ENCODE results near the gene TMEM131.

Gene TMEM131

GRCh38 chr2:97991081-97991856 is 4.5 kb downstream of the TMEM131 start:
- no peak for ATAC-seq (ENCODE audit: low read depth)
- H3K9me3 Mint-ChIP-seq, result peaks cover 4% of the 10 kb centered on the region
- no peaks in the 10 kb centered on the region for H3K27me3 Mint-ChIP-seq
- H3K36me3 Mint-ChIP-seq, result peaks cover 15% of the 10 kb centered on the region
- peak overlapping the region; percentile 72 for H3K27ac Mint-ChIP-seq
- H3K4me1 Mint-ChIP-seq, result peaks cover 57% of the 10 kb centered on the region
- DNase-seq (ENCODE audit: low spot score in 2 of 2), result no peak
- peak overlapping the region; percentile 81 for H3K4me3 Mint-ChIP-seq

DNA sequence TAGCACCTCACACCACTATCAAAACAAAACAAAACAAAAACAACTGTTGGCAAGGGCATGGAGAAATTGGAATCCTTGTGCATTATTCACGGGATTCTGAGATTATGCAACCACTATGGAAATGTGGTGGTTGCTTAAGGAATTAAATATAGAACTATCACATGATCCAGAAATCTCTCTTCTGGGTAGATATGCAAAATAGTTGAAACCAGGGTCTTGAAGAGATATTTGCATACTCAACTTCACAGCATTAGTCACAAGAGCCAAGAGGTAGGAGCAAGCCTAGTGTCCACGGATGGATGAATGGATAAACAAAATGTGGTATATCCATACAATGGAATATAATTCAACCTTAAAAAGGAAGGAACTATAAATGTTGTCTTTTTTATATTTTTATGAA is 7.0 kb downstream of the TMEM131 start:
- H3K4me1 Mint-ChIP-seq, result peaks cover 59% of the 10 kb centered on the region
- DNase-seq (ENCODE audit: low spot score in 2 of 2), result no peak
- H3K9me3 Mint-ChIP-seq, result peaks cover 4% of the 10 kb centered on the region
- H3K36me3 Mint-ChIP-seq, result peaks cover 19% of the 10 kb centered on the region
- peak overlapping the region; percentile 83 for H3K27ac Mint-ChIP-seq
- H3K27me3 Mint-ChIP-seq, result no peaks in the 10 kb centered on the region
- ATAC-seq (ENCODE audit: low read depth), result peak; percentile 77
- H3K4me3 Mint-ChIP-seq, result peak overlapping the region; percentile 27

GRCh38 chr2:97985998-97986397 is 9.8 kb downstream of the TMEM131 start:
- H3K4me1 Mint-ChIP-seq, result peaks cover 61% of the 10 kb centered on the region
- no peak for ATAC-seq (ENCODE audit: low read depth)
- H3K27me3 Mint-ChIP-seq, result no peaks in the 10 kb centered on the region
- DNase-seq (ENCODE audit: low spot score in 2 of 2), result no peak
- peaks cover 2% of the 10 kb centered on the region for H3K9me3 Mint-ChIP-seq
- no peak overlapping the region for H3K4me3 Mint-ChIP-seq
- no peak overlapping the region for H3K27ac Mint-ChIP-seq
- H3K36me3 Mint-ChIP-seq, result peaks cover 28% of the 10 kb centered on the region

DNA sequence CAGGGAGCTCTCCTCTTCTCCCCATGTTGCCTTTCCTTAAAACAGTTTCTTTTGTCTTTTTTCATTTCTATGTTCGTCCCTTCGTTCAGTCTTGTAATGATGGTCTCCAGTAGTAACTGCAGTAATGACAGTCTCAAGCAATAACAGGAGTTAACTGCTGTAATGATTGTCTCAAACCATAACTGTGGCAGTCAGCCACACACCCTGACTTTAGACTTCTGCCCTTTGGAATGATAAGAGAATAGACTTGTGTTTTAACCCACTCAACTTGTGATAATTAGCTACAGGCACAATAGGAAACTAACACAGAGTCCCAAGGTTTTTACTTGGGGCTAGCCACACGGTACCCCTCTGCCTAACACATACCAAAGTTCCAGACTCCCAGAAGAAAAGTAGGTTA is 12.1 kb downstream of the TMEM131 start:
- Mint-ChIP-seq H3K27me3 (no peaks in the 10 kb centered on the region), H3K9me3 (peaks cover 4% of the 10 kb centered on the region), H3K27ac (peak overlapping the region; percentile 48), H3K4me1 (peaks cover 56% of the 10 kb centered on the region), H3K4me3 (no peak overlapping the region), H3K36me3 (peaks cover 32% of the 10 kb centered on the region)
- ATAC-seq (ENCODE audit: low read depth) (no peak), DNase-seq (ENCODE audit: low spot score in 2 of 2) (no peak)

DNA sequence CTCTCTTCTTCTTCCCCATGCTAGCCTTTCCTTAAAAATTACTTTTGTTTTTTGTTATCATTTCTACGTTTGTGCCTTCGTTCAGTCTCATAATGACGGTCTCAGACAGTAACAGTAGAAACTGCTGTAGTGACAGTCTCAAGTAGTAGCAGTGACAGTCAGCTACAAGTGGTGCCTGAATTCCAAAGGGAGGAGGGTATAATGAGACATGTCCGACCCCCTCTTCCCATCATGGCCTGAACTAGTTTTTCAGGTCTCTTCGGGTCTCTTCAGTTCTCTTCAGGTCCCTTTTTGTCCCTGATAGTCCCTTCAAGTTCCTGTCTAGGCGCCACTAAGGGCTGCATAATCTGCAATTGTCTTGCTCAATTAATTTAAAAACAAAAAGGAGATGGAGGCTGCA is 12.6 kb downstream of the TMEM131 start:
- Mint-ChIP-seq H3K4me1 (peaks cover 53% of the 10 kb centered on the region), H3K36me3 (peaks cover 30% of the 10 kb centered on the region), H3K27ac (no peak overlapping the region), H3K9me3 (peaks cover 4% of the 10 kb centered on the region), H3K4me3 (no peak overlapping the region), H3K27me3 (no peaks in the 10 kb centered on the region)
- no peak for DNase-seq (ENCODE audit: low spot score in 2 of 2)
- ATAC-seq (ENCODE audit: low read depth), result no peak

- Mint-ChIP-seq H3K36me3 (peaks cover 28% of the 10 kb centered on the region), H3K4me3 (no peak overlapping the region), H3K27ac (no peak overlapping the region), H3K9me3 (peaks cover 4% of the 10 kb centered on the region), H3K4me1 (peaks cover 51% of the 10 kb centered on the region), H3K27me3 (no peaks in the 10 kb centered on the region)
- ATAC-seq (ENCODE audit: low read depth), result no peak
- no peak for DNase-seq (ENCODE audit: low spot score in 2 of 2)
These were observed 13.1 kb downstream of the TMEM131 start for GRCh38 chr2:97982621-97983020.

DNA sequence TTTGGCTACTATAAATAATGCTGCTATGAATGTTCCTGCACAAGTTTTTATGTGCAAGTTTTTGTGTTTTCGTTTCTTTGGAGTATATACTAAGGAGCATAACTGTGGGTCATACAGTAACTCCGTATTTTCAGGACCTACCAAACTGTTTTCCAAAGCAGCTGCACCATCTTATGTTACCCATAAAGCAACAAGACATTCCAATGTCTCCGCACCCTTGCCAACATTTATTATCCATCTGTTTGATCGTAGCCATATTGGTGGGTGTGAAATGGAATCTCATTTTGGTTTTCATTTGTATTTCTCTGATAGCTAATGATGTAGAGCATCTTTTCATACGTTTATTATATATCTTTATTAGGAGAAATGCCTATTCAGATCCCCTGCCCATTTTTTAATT is 13.8 kb downstream of the TMEM131 start:
- ATAC-seq (ENCODE audit: low read depth) (no peak), DNase-seq (ENCODE audit: low spot score in 2 of 2) (no peak)
- Mint-ChIP-seq H3K4me3 (no peak overlapping the region), H3K27ac (no peak overlapping the region), H3K27me3 (no peaks in the 10 kb centered on the region), H3K4me1 (peaks cover 52% of the 10 kb centered on the region), H3K9me3 (peaks cover 4% of the 10 kb centered on the region), H3K36me3 (peaks cover 28% of the 10 kb centered on the region)

DNA sequence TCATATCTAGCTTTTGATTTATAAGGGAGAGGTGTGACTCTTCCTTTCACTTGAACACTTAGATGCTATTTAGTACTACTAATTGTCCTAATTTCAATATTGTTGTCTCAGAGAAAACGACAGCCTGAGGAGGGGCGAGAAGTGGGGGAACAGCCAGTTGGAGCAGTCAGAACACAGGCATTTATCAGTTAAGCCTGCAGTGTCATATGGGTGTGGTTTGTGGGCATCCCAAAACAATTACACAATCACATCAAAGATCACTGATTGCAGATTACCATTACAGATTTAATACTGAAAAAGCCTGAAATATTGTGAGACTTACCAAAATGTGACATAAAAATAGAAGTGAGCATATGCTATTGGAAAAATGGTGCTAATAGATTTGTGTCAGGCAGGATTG is 15.8 kb downstream of the TMEM131 start:
- no peak overlapping the region for H3K4me3 Mint-ChIP-seq
- peaks cover 49% of the 10 kb centered on the region for H3K4me1 Mint-ChIP-seq
- DNase-seq (ENCODE audit: low spot score in 2 of 2) (no peak), ATAC-seq (ENCODE audit: low read depth) (no peak)
- no peaks in the 10 kb centered on the region for H3K27me3 Mint-ChIP-seq
- peaks cover 34% of the 10 kb centered on the region for H3K36me3 Mint-ChIP-seq
- peaks cover 7% of the 10 kb centered on the region for H3K9me3 Mint-ChIP-seq
- H3K27ac Mint-ChIP-seq, result no peak overlapping the region

- Mint-ChIP-seq H3K4me1 (peaks cover 43% of the 10 kb centered on the region), H3K4me3 (no peak overlapping the region), H3K27me3 (no peaks in the 10 kb centered on the region), H3K36me3 (peaks cover 34% of the 10 kb centered on the region), H3K27ac (no peak overlapping the region), H3K9me3 (peaks cover 14% of the 10 kb centered on the region)
- no peak for DNase-seq (ENCODE audit: low spot score in 2 of 2)
- no peak for ATAC-seq (ENCODE audit: low read depth)
These were observed 21.3 kb downstream of the TMEM131 start for GRCh38 chr2:97974471-97974870.

DNA sequence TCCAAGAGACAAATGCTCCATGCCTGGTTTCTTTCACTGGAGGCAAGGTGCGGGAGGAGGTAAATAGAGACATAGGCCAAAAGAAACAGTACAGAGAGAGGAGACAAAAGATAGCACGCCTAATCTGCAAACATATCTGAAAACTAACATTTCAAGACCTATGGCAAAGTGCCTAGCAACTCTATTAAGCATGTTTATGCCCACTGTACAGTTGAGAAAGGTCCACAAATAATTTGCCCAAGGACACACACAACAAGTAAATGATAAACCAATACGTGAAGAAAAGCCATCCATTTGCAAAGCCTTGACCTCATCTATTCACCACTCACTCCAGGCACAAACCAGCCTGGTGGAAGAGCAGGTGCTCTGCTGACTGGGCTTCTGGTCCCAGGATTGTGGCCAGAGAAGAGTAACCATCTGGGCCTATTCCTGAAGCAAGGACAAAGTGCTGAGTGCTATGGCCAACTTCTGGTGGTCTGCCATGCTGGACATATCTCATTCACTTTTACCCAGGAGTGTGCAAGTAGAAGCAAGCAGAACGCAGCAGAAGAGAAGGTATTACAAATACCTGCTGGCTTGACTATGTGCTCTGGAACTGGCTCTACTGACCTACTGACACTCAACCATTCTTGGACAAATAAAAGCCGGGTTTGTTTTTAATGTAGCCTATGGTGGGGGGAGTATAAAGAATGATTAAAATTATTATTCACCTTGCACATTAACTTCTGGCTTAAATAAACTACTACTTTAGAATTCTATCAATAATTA is 25.3 kb downstream of the TMEM131 start:
- Mint-ChIP-seq H3K4me3 (peak overlapping the region; percentile 46), H3K36me3 (peaks cover 24% of the 10 kb centered on the region), H3K27ac (peak overlapping the region; percentile 54), H3K4me1 (peaks cover 55% of the 10 kb centered on the region), H3K9me3 (peaks cover 13% of the 10 kb centered on the region), H3K27me3 (no peaks in the 10 kb centered on the region)
- no peak for ATAC-seq (ENCODE audit: low read depth)
- DNase-seq (ENCODE audit: low spot score in 2 of 2), result no peak

DNA sequence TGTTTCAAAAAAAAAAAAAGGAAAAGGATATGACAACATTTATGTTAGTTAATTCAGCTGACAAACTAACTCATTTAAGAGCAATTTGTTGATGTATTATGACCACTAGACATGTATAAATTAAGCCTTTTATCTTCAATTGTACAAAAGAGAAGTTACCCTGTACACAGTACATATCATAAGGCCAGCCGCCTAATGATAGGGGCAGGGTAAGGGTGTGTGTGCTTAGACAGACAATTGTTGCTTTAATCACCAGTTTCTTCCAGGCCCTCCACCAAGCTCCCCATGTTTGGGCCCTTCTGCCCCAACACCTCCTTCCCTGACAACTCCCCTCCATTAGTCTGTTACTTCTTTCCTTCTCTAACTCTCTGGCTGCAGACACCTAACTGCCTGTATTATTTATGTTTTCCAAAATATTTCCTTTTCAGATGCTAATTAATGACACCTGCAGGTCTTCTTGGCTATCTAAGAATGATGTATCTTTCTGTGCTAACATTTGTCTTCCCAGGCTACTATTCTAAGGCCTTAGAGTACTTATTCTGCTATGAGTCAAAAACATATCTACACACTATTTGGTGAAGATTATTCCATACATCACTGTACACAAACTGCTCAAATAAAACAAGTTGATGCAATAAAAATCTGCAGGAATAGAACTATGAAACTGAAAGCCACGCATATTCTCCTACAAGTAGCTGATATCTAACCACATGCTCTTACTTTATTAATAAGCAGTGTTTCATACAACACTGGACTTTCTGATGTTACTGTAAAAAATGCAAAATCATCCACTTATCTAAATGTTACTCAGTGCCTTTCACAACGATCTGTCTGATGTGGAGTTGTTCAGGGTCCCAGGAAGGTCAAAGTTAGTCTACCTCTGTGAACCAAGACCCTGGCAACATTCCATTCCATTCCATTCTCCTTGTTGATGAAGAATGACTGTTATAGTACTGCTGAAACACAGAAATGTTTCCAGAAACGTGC is 26.4 kb downstream of the TMEM131 start:
- Mint-ChIP-seq H3K27ac (peak overlapping the region; percentile 54), H3K4me3 (peak overlapping the region; percentile 6), H3K27me3 (no peaks in the 10 kb centered on the region), H3K4me1 (peaks cover 63% of the 10 kb centered on the region), H3K9me3 (peaks cover 6% of the 10 kb centered on the region), H3K36me3 (peaks cover 20% of the 10 kb centered on the region)
- DNase-seq (ENCODE audit: low spot score in 2 of 2) (no peak), ATAC-seq (ENCODE audit: low read depth) (no peak)

GRCh38 chr2:97967931-97968627 is 27.7 kb downstream of the TMEM131 start:
- DNase-seq (ENCODE audit: low spot score in 2 of 2), result no peak

GRCh38 chr2:97967216-97967592 is 28.5 kb downstream of the TMEM131 start:
- Mint-ChIP-seq H3K9me3 (peaks cover 2% of the 10 kb centered on the region), H3K36me3 (peaks cover 9% of the 10 kb centered on the region), H3K27ac (peak overlapping the region; percentile 84), H3K4me3 (peak overlapping the region; percentile 42), H3K4me1 (peaks cover 62% of the 10 kb centered on the region), H3K27me3 (no peaks in the 10 kb centered on the region)
- DNase-seq (ENCODE audit: low spot score in 2 of 2) (no peak), ATAC-seq (ENCODE audit: low read depth) (peak; percentile 60)

More at GRCh38 chr2:97967931-97968627, 27.7 kb downstream of the TMEM131 start:
- Mint-ChIP-seq H3K4me1 (peaks cover 59% of the 10 kb centered on the region), H3K9me3 (peaks cover 2% of the 10 kb centered on the region), H3K27me3 (no peaks in the 10 kb centered on the region), H3K4me3 (no peak overlapping the region), H3K36me3 (peaks cover 11% of the 10 kb centered on the region), H3K27ac (peak overlapping the region; percentile 84)
- ATAC-seq (ENCODE audit: low read depth), result no peak
